A673 (cell line): ENCODE measurements around the gene CCDC174. TPM values are rescaled to one million over a fixed set of nuclear protein-coding genes. Genes with fewer than 3 reads are reported as not detected.

ENCODE experiments used
- BruUV-seq: library from RNA; stranded (reverse); fragments of 400-500 nt; replicated peaks from 2 replicates; lab custom pipeline; 2021; lab: Mats Ljungman, UMichigan
- CTCF ChIA-PET: fragments of 300-600 bp; sonication (Branson Sonifier 250); formaldehyde crosslinking; loops from one replicate; lab custom pipeline; 2022; ENCODE audit warnings: antibody characterized with exemption; lab: Charles Lee
- POLR2A ChIA-PET: fragments of 300-600 bp; sonication (Branson Sonifier 250); formaldehyde crosslinking; loops from one replicate; lab custom pipeline; 2022; ENCODE audit warnings: antibody characterized with exemption; ENCODE audit not compliant: low non-redundant PET; lab: Charles Lee
- DNase-seq: peaks from one replicate; pipeline ENCODE4 v3.0.0-alpha.2; 2015; ENCODE audit warnings: low spot score
- H3K27ac ChIP-seq: fragments of 200-600 bp; sonication (generic); 2 replicates; pipeline ENCODE4 v1.5.1; 2016; ENCODE audit warnings: mixed run types, low read depth, mild to moderate bottlenecking, mixed read lengths, antibody characterized with exemption, low read length; ENCODE audit not compliant: poor library complexity, severe bottlenecking
- H3K27me3 ChIP-seq: fragments of 200-600 bp; sonication (generic); replicated peaks from 2 replicates; pipeline ENCODE4 v1.6.1; 2017; ENCODE audit warnings: mixed run types, low read depth, mild to moderate bottlenecking, mixed read lengths, antibody characterized with exemption, low read length; ENCODE audit not compliant: insufficient read depth, poor library complexity
- H3K36me3 ChIP-seq: fragments of 200-600 bp; sonication (generic); 2 replicates; pipeline ENCODE4 v1.6.1; 2016; ENCODE audit warnings: mixed run types, mild to moderate bottlenecking, mixed read lengths, antibody characterized with exemption, low read length; ENCODE audit not compliant: insufficient read depth, poor library complexity, severe bottlenecking
- H3K4me1 ChIP-seq: fragments of 200-600 bp; sonication (generic); 2 replicates; pipeline ENCODE4 v1.6.1; 2017; ENCODE audit warnings: mixed run types, mild to moderate bottlenecking, mixed read lengths, antibody characterized with exemption, low read length; ENCODE audit not compliant: insufficient read depth, poor library complexity, severe bottlenecking
- H3K4me3 ChIP-seq: fragments of 200-600 bp; sonication (generic); 2 replicates; pipeline ENCODE4 v1.5.1; 2016; ENCODE audit warnings: low read depth, mixed run types, mild to moderate bottlenecking, mixed read lengths, low read length; ENCODE audit not compliant: poor library complexity, severe bottlenecking
- H3K9me3 ChIP-seq: fragments of 200-600 bp; sonication (generic); 2 replicates; pipeline ENCODE4 v1.6.1; 2016; ENCODE audit warnings: mixed run types, low read depth, mild to moderate bottlenecking, mixed read lengths, antibody characterized with exemption, low read length; ENCODE audit not compliant: poor library complexity, severe bottlenecking
- EZH2 ChIP-seq: fragments of 200-600 bp; sonication (generic); IDR thresholded peaks from 2 replicates; pipeline ENCODE4 v1.6.1; 2017; ENCODE audit warnings: borderline replicate concordance, low read depth, mild to moderate bottlenecking, mixed read lengths, antibody characterized with exemption, low read length; ENCODE audit not compliant: poor library complexity, severe bottlenecking
- intact Hi-C: fragments of 100-400 bp; cut with micrococcal nuclease; formaldehyde crosslinking; loops from one replicate; pipeline ENCODE4 v1.10.0; 2022; ENCODE audit not compliant: unreplicated experiment
- total RNA-seq: library from RNA; stranded (reverse); gene quantifications from 2 replicates; pipeline ENCODE4 v1.2.3, GENCODE V29; 2021
- TF ChIP-seq, protein P1 (sequence below): fragments of 300-800, 200-600 bp; sonication (generic); conservative IDR thresholded peaks from 2 replicates; pipeline ENCODE4 v1.5.1; 2017; ENCODE audit warnings: low read depth, mild to moderate bottlenecking, antibody characterized with exemption, low read length, moderate library complexity, mixed read lengths

Gene CCDC174
- total RNA-seq, 1 experiment from 2014 or later = 19.8 TPM

DNA sequence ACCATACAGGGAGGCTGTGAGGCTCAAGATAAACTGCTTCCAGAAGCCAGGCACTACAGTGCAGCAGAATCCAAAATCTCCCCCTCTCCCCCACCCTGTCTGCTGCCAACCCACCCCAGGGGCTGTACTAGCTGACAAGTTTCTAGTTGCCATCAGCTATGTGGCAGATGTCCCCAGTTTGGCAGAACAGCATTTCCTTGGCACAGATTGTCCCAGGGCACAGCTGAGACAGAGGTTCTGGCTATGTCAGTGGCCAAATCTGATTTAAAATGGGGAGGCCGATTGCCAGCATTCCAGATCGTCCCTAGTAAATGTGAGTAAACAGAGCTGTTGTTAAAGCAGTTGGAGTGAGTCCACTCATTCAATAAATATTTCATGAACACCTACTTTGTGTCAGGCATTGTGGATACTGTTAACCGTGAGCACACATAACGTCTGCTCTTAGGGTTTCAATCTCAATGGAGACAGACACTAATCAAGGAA lies 28.0 kb upstream of the CCDC174 start:
- CTCF ChIA-PET = no interaction called here
- Histone ChIP-seq H3K4me1 (no peaks in the 10 kb centered on the region), H3K36me3 (no peaks in the 10 kb centered on the region), H3K27ac (no peak overlapping the region), H3K9me3 (no peaks in the 10 kb centered on the region), H3K4me3 (no peak overlapping the region), H3K27me3 (no peaks in the 10 kb centered on the region)
- no peak for DNase-seq
- BruUV-seq = no TSS peak
- TF ChIP-seq, protein P1, sequence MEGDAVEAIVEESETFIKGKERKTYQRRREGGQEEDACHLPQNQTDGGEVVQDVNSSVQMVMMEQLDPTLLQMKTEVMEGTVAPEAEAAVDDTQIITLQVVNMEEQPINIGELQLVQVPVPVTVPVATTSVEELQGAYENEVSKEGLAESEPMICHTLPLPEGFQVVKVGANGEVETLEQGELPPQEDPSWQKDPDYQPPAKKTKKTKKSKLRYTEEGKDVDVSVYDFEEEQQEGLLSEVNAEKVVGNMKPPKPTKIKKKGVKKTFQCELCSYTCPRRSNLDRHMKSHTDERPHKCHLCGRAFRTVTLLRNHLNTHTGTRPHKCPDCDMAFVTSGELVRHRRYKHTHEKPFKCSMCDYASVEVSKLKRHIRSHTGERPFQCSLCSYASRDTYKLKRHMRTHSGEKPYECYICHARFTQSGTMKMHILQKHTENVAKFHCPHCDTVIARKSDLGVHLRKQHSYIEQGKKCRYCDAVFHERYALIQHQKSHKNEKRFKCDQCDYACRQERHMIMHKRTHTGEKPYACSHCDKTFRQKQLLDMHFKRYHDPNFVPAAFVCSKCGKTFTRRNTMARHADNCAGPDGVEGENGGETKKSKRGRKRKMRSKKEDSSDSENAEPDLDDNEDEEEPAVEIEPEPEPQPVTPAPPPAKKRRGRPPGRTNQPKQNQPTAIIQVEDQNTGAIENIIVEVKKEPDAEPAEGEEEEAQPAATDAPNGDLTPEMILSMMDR = no peak
- no peak for TF ChIP-seq EZH2
- intact Hi-C loops = no loop called here
- POLR2A ChIA-PET = no interaction called here

DNA sequence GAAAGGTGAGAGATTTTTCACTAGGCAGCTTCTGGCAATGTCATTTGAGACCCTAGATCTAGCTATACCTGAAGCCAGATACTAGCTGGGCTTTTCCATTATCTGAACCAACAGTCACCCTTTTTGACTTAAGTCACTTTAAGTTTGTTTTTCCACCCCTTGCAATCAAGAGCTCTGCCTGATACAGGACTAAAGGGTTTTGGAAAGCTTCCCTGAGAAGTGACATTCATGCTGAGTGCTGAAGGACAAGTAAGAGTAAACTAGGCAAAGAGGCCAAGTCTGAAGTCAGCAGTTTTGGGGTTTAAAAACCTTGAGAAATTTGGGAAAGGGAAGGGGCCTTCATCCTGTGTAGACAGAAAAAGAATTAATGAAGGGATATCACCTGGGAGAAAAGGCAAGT lies 27.1 kb upstream of the CCDC174 start:
- intact Hi-C loops = no loop called here
- ChIA-PET POLR2A (no interaction called here), CTCF (no interaction called here)

DNA sequence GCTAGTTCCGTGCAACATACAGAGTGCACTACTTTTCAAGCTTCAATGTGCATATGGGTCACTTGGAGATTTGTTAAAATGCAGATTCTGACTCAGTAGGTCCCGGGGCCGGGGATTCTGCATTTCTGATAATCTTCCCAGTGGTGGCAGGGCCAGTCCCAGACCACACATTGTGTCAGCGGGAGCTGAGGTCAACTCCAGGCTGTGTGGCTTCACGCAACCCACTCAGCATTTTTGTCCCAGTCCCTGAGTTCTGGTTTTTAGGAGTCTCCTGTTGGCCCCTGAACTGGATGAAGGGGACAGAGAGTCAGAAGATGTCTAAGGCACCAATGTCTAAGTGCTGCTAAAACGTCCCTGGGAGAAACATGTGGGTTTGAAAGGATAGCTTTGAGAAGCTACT lies 26.1 kb upstream of the CCDC174 start:
- ChIA-PET POLR2A (no interaction called here), CTCF (no interaction called here)
- Histone ChIP-seq H3K36me3 (no peaks in the 10 kb centered on the region), H3K27ac (no peak overlapping the region), H3K27me3 (no peaks in the 10 kb centered on the region), H3K4me1 (no peaks in the 10 kb centered on the region), H3K4me3 (no peak overlapping the region), H3K9me3 (no peaks in the 10 kb centered on the region)
- no TSS peak for BruUV-seq
- intact Hi-C loops = no loop called here
- TF ChIP-seq EZH2 = no peak
- TF ChIP-seq, protein P1 = no peak
- no peak for DNase-seq

More for the DNA sequence above, 27.1 kb upstream of the CCDC174 start:
- Histone ChIP-seq H3K4me3 (no peak overlapping the region), H3K27me3 (no peaks in the 10 kb centered on the region), H3K9me3 (no peaks in the 10 kb centered on the region), H3K4me1 (no peaks in the 10 kb centered on the region), H3K36me3 (no peaks in the 10 kb centered on the region), H3K27ac (no peak overlapping the region)
- DNase-seq = no peak
- TF ChIP-seq EZH2 = no peak
- TF ChIP-seq, protein P1 = no peak
- BruUV-seq = no TSS peak
